WTC11 (cell line): ENCODE data around the gene TAPBP. TPM values are rescaled to one million over a fixed set of nuclear protein-coding genes. Genes with fewer than 3 reads are reported as not detected.
"Not testable (repeated sequence)": the region's sequence is repeated elsewhere in the genome, so short reads cannot be mapped to it uniquely, and the experiment has no call there.

Source experiments
- ATAC-seq: fragments of 200-7000 bp; cut with Tn5 transposase; 2 replicates; pipeline ENCODE4 v1.10.0; 2021; ENCODE audit warnings: mild to moderate bottlenecking, moderate library complexity
- CTCF ChIA-PET: fragments of 300-600 bp; sonication (Branson Sonifier 250); formaldehyde crosslinking; loops from one replicate; lab custom pipeline; 2021; ENCODE audit warnings: antibody characterized with exemption; lab: Charles Lee
- POLR2A ChIA-PET: fragments of 350-600 bp; sonication (Branson Sonifier 250); formaldehyde crosslinking; loops from one replicate; lab custom pipeline; 2021; ENCODE audit warnings: antibody characterized with exemption; lab: Charles Lee
- DNase-seq: peaks from one replicate; pipeline ENCODE4 v3.0.0; 2021; ENCODE audit warnings: low spot score
- H3K27ac Mint-ChIP-seq: 2 replicates; pipeline ENCODE4 v1.8.0; 2021; ENCODE audit warnings: mixed read lengths
- H3K27me3 Mint-ChIP-seq: 2 replicates; pipeline ENCODE4 v1.8.0; 2021; ENCODE audit warnings: low read depth, mild to moderate bottlenecking, moderate library complexity, mixed read lengths
- H3K36me3 Mint-ChIP-seq: 2 replicates; pipeline ENCODE4 v1.8.0; 2021; ENCODE audit warnings: mixed read lengths
- H3K4me1 Mint-ChIP-seq: 2 replicates; pipeline ENCODE4 v1.8.0; 2022; ENCODE audit warnings: mixed read lengths
- H3K4me3 Mint-ChIP-seq: 2 replicates; pipeline ENCODE4 v1.8.0; 2021; ENCODE audit warnings: mild to moderate bottlenecking, moderate library complexity, mixed read lengths
- H3K9me3 Mint-ChIP-seq: 2 replicates; pipeline ENCODE4 v1.8.0; 2021; ENCODE audit warnings: mixed read lengths
- FOXJ3 ChIP-seq: sonication (generic); formaldehyde crosslinking; IDR thresholded peaks from 2 replicates; pipeline ENCODE4 v1.9.0; 2021; ENCODE audit warnings: missing genetic modification reagents, mild to moderate bottlenecking, borderline replicate concordance
- GABPB1 ChIP-seq: sonication (generic); formaldehyde crosslinking; IDR thresholded peaks from 2 replicates; pipeline ENCODE4 v1.8.1; 2023; ENCODE audit warnings: mild to moderate bottlenecking, missing genetic modification reagents
- HMGA2 ChIP-seq: fragments of 250-450 bp; sonication (Bioruptor Pico); IDR thresholded peaks from 2 replicates; pipeline ENCODE4 v1.4.0; 2021; ENCODE audit warnings: mild to moderate bottlenecking, moderate library complexity
- NR1H2 ChIP-seq: sonication (generic); formaldehyde crosslinking; IDR thresholded peaks from 2 replicates; pipeline ENCODE4 v1.9.0; 2021; ENCODE audit warnings: mild to moderate bottlenecking, moderate library complexity, missing genetic modification reagents
- PRRX2 ChIP-seq: fragments of 250-450 bp; sonication (Bioruptor Pico); IDR thresholded peaks from 2 replicates; pipeline ENCODE4 v1.8.0; 2021; ENCODE audit warnings: mild to moderate bottlenecking
- RORB ChIP-seq: fragments of 250-450 bp; sonication (Bioruptor Pico); IDR thresholded peaks from 2 replicates; pipeline ENCODE4 v1.9.0; 2021; ENCODE audit warnings: mild to moderate bottlenecking
- ZBTB21 ChIP-seq: sonication (generic); formaldehyde crosslinking; IDR thresholded peaks from 2 replicates; pipeline ENCODE4 v1.8.1; 2023; ENCODE audit warnings: mild to moderate bottlenecking, missing genetic modification reagents, borderline replicate concordance
- ZNF263 ChIP-seq: sonication (generic); formaldehyde crosslinking; IDR thresholded peaks from 2 replicates; pipeline ENCODE4 v1.8.1; 2022; ENCODE audit warnings: low read depth, mild to moderate bottlenecking, moderate library complexity, missing genetic modification reagents
- ZNF317 ChIP-seq: sonication (generic); formaldehyde crosslinking; IDR thresholded peaks from 2 replicates; pipeline ENCODE4 v1.8.1; 2023; ENCODE audit warnings: low read depth, mild to moderate bottlenecking, moderate library complexity, missing genetic modification reagents, borderline replicate concordance
- total RNA-seq: library from RNA; stranded (reverse); gene quantifications from 3 replicates; pipeline ENCODE4 v1.2.3, GENCODE V29; 2021
- TF ChIP-seq, protein P1 (sequence below): sonication (generic); formaldehyde crosslinking; IDR thresholded peaks from 2 replicates; pipeline ENCODE4 v1.8.1; 2023; ENCODE audit warnings: mild to moderate bottlenecking, missing genetic modification reagents, borderline replicate concordance
- TF ChIP-seq, protein P2 (sequence below): sonication (generic); formaldehyde crosslinking; IDR thresholded peaks from 2 replicates; pipeline ENCODE4 v1.8.1; 2023; ENCODE audit warnings: mild to moderate bottlenecking, moderate library complexity, missing genetic modification reagents
- TF ChIP-seq, protein P3 (sequence below): sonication (generic); formaldehyde crosslinking; conservative IDR thresholded peaks from 2 replicates; pipeline ENCODE4 v1.8.1; 2022; ENCODE audit warnings: mild to moderate bottlenecking, missing genetic modification reagents
- TF ChIP-seq, protein P4 (sequence below): sonication (generic); formaldehyde crosslinking; IDR thresholded peaks from 2 replicates; pipeline ENCODE4 v1.8.0; 2023; ENCODE audit warnings: mild to moderate bottlenecking, missing genetic modification reagents
- TF ChIP-seq, protein P5 (sequence below): sonication (generic); formaldehyde crosslinking; IDR thresholded peaks from 2 replicates; pipeline ENCODE4 v1.8.1; 2023; ENCODE audit warnings: mild to moderate bottlenecking, missing genetic modification reagents, moderate library complexity
- TF ChIP-seq, protein P6 (sequence below): fragments of 250-450 bp; sonication (Bioruptor Pico); IDR thresholded peaks from 2 replicates; pipeline ENCODE4 v1.9.0; 2021; ENCODE audit warnings: moderate library complexity, mild to moderate bottlenecking, inconsistent platforms, borderline replicate concordance
- TF ChIP-seq, protein P7 (sequence below): sonication (generic); formaldehyde crosslinking; IDR thresholded peaks from 2 replicates; pipeline ENCODE4 v1.8.0; 2022; ENCODE audit warnings: missing genetic modification reagents

TAPBP gene
- total RNA-seq, 1 experiment from 2014 or later = 43.5 TPM

DNA sequence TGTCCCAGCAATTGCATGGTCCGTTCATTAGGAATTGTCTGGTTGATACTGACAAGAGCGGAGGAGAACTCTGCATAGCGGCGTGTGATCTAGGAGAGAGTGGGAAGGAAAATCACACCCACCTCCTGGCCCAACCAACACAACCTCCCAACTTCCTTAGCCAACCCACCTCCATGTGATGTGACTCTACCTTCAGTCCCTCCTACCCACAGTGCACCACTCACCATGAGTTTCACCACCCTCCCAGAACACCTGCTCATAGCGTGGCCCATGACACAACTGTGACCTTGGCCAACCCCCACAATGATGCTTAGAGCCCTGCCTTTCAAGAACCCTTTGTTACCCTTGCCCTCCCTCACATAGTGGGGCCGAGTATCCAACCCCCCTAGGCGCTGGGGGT lies 49.9 kb downstream of the TAPBP start:
- Mint-ChIP-seq H3K4me3 (no peak overlapping the region), H3K27ac (no peak overlapping the region), H3K27me3 (no peaks in the 10 kb centered on the region), H3K9me3 (no peaks in the 10 kb centered on the region), H3K36me3 (peaks cover 62% of the 10 kb centered on the region), H3K4me1 (no peaks in the 10 kb centered on the region)
- CTCF ChIA-PET = interaction anchor here (1.0 to 1.2 kb wide), 2 partner anchors 13 to 66 kb away, joined by 3 to 4 read pairs; partner anchors contain the start of gene B3GALT4
- POLR2A ChIA-PET = interaction anchor here (1.2 kb wide), 1 partner anchor 8 kb away, joined by 5 read pairs; the partner anchor contains the start of genes RPS18 and VPS52
- DNase-seq (no peak), ATAC-seq (no peak)
- TF ChIP-seq, protein P1, sequence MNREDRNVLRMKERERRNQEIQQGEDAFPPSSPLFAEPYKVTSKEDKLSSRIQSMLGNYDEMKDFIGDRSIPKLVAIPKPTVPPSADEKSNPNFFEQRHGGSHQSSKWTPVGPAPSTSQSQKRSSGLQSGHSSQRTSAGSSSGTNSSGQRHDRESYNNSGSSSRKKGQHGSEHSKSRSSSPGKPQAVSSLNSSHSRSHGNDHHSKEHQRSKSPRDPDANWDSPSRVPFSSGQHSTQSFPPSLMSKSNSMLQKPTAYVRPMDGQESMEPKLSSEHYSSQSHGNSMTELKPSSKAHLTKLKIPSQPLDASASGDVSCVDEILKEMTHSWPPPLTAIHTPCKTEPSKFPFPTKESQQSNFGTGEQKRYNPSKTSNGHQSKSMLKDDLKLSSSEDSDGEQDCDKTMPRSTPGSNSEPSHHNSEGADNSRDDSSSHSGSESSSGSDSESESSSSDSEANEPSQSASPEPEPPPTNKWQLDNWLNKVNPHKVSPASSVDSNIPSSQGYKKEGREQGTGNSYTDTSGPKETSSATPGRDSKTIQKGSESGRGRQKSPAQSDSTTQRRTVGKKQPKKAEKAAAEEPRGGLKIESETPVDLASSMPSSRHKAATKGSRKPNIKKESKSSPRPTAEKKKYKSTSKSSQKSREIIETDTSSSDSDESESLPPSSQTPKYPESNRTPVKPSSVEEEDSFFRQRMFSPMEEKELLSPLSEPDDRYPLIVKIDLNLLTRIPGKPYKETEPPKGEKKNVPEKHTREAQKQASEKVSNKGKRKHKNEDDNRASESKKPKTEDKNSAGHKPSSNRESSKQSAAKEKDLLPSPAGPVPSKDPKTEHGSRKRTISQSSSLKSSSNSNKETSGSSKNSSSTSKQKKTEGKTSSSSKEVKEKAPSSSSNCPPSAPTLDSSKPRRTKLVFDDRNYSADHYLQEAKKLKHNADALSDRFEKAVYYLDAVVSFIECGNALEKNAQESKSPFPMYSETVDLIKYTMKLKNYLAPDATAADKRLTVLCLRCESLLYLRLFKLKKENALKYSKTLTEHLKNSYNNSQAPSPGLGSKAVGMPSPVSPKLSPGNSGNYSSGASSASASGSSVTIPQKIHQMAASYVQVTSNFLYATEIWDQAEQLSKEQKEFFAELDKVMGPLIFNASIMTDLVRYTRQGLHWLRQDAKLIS = no peak
- TF ChIP-seq ZNF317 (CRISPR knock-in tag) (no peak), ZNF263 (no peak), NR1H2 (no peak), FOXJ3 (no peak), RORB (no peak)
- TF ChIP-seq, protein P2, sequence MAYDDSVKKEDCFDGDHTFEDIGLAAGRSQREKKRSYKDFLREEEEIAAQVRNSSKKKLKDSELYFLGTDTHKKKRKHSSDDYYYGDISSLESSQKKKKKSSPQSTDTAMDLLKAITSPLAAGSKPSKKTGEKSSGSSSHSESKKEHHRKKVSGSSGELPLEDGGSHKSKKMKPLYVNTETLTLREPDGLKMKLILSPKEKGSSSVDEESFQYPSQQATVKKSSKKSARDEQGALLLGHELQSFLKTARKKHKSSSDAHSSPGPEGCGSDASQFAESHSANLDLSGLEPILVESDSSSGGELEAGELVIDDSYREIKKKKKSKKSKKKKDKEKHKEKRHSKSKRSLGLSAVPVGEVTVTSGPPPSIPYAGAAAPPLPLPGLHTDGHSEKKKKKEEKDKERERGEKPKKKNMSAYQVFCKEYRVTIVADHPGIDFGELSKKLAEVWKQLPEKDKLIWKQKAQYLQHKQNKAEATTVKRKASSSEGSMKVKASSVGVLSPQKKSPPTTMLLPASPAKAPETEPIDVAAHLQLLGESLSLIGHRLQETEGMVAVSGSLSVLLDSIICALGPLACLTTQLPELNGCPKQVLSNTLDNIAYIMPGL (CRISPR knock-in tag) = no peak
- TF ChIP-seq, protein P3, sequence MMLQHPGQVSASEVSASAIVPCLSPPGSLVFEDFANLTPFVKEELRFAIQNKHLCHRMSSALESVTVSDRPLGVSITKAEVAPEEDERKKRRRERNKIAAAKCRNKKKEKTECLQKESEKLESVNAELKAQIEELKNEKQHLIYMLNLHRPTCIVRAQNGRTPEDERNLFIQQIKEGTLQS (CRISPR knock-in tag) = no peak
- TF ChIP-seq, protein P4, sequence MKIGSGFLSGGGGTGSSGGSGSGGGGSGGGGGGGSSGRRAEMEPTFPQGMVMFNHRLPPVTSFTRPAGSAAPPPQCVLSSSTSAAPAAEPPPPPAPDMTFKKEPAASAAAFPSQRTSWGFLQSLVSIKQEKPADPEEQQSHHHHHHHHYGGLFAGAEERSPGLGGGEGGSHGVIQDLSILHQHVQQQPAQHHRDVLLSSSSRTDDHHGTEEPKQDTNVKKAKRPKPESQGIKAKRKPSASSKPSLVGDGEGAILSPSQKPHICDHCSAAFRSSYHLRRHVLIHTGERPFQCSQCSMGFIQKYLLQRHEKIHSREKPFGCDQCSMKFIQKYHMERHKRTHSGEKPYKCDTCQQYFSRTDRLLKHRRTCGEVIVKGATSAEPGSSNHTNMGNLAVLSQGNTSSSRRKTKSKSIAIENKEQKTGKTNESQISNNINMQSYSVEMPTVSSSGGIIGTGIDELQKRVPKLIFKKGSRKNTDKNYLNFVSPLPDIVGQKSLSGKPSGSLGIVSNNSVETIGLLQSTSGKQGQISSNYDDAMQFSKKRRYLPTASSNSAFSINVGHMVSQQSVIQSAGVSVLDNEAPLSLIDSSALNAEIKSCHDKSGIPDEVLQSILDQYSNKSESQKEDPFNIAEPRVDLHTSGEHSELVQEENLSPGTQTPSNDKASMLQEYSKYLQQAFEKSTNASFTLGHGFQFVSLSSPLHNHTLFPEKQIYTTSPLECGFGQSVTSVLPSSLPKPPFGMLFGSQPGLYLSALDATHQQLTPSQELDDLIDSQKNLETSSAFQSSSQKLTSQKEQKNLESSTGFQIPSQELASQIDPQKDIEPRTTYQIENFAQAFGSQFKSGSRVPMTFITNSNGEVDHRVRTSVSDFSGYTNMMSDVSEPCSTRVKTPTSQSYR (CRISPR knock-in tag) = no peak
- TF ChIP-seq, protein P5, sequence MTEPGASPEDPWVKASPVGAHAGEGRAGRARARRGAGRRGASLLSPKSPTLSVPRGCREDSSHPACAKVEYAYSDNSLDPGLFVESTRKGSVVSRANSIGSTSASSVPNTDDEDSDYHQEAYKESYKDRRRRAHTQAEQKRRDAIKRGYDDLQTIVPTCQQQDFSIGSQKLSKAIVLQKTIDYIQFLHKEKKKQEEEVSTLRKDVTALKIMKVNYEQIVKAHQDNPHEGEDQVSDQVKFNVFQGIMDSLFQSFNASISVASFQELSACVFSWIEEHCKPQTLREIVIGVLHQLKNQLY (CRISPR knock-in tag) = no peak
- TF ChIP-seq, protein P6, sequence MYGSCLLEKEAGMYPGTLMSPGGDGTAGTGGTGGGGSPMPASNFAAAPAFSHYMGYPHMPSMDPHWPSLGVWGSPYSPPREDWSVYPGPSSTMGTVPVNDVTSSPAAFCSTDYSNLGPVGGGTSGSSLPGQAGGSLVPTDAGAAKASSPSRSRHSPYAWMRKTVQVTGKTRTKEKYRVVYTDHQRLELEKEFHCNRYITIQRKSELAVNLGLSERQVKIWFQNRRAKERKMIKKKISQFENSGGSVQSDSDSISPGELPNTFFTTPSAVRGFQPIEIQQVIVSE (CRISPR knock-in tag) = no peak

DNA sequence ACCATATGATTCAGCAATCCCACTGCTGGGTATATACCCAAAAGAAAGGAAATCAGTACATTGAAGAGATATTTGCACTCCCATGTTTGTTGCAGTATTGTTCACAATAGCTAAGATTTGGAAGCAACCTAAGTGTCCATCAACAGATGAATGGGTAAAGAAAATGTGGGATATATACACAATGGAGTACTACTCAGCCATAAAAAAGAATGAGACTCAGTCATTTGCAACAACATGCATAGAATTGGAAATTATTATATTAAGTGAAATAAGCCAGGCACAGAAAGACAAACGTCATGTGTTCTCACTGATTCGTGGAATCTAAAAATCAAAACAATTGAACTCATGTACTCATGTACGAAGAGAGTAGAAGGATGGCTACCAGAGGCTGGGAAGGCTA lies 51.4 kb downstream of the TAPBP start:
- H3K36me3 Mint-ChIP-seq = peaks cover 58% of the 10 kb centered on the region
- H3K4me1 Mint-ChIP-seq, H3K4me3 Mint-ChIP-seq, H3K27me3 Mint-ChIP-seq, H3K27ac Mint-ChIP-seq, POLR2A ChIA-PET, DNase-seq, ATAC-seq, CTCF ChIA-PET, H3K9me3 Mint-ChIP-seq: not testable (repeated sequence)

DNA sequence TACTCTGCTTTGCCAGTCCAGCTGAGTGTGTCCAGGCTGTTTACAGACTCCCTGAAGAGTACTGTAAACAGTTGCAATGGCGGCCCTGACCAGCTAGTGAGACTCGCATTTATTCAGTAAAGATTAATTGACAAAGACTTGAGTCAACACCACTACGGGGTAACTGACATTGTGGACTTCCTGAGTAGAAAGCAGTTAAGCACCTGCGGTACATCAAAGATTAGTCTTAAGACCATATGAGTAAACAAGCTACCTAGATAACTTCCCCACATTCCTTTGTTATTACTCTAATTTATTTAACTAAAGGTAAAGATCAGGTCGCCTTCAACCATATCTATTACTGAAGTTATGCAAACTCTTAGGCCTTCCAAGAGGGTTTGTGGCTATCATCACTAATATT lies 54.8 kb downstream of the TAPBP start:
- ATAC-seq (no peak), DNase-seq (no peak)
- POLR2A ChIA-PET = no interaction called here
- no peaks in the 10 kb centered on the region for H3K4me1 Mint-ChIP-seq
- no peak overlapping the region for H3K4me3 Mint-ChIP-seq
- no peak overlapping the region for H3K27ac Mint-ChIP-seq
- H3K36me3 Mint-ChIP-seq = peaks cover 50% of the 10 kb centered on the region
- no peaks in the 10 kb centered on the region for H3K27me3 Mint-ChIP-seq
- no peaks in the 10 kb centered on the region for H3K9me3 Mint-ChIP-seq
- no peak for TF ChIP-seq GABPB1 (CRISPR knock-in tag)
- TF ChIP-seq PRRX2 (CRISPR knock-in tag) = no peak
- no peak for TF ChIP-seq ZBTB21 (CRISPR knock-in tag)
- TF ChIP-seq, protein P7, sequence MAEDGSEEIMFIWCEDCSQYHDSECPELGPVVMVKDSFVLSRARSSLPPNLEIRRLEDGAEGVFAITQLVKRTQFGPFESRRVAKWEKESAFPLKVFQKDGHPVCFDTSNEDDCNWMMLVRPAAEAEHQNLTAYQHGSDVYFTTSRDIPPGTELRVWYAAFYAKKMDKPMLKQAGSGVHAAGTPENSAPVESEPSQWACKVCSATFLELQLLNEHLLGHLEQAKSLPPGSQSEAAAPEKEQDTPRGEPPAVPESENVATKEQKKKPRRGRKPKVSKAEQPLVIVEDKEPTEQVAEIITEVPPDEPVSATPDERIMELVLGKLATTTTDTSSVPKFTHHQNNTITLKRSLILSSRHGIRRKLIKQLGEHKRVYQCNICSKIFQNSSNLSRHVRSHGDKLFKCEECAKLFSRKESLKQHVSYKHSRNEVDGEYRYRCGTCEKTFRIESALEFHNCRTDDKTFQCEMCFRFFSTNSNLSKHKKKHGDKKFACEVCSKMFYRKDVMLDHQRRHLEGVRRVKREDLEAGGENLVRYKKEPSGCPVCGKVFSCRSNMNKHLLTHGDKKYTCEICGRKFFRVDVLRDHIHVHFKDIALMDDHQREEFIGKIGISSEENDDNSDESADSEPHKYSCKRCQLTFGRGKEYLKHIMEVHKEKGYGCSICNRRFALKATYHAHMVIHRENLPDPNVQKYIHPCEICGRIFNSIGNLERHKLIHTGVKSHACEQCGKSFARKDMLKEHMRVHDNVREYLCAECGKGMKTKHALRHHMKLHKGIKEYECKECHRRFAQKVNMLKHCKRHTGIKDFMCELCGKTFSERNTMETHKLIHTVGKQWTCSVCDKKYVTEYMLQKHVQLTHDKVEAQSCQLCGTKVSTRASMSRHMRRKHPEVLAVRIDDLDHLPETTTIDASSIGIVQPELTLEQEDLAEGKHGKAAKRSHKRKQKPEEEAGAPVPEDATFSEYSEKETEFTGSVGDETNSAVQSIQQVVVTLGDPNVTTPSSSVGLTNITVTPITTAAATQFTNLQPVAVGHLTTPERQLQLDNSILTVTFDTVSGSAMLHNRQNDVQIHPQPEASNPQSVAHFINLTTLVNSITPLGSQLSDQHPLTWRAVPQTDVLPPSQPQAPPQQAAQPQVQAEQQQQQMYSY (CRISPR knock-in tag) = no peak
- no peak for TF ChIP-seq HMGA2
- CTCF ChIA-PET = no interaction called here
